Measurements from ENCODE around the gene LAD1.

The LAD1 gene, protein sequence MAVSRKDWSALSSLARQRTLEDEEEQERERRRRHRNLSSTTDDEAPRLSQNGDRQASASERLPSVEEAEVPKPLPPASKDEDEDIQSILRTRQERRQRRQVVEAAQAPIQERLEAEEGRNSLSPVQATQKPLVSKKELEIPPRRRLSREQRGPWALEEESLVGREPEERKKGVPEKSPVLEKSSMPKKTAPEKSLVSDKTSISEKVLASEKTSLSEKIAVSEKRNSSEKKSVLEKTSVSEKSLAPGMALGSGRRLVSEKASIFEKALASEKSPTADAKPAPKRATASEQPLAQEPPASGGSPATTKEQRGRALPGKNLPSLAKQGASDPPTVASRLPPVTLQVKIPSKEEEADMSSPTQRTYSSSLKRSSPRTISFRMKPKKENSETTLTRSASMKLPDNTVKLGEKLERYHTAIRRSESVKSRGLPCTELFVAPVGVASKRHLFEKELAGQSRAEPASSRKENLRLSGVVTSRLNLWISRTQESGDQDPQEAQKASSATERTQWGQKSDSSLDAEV

DNA sequence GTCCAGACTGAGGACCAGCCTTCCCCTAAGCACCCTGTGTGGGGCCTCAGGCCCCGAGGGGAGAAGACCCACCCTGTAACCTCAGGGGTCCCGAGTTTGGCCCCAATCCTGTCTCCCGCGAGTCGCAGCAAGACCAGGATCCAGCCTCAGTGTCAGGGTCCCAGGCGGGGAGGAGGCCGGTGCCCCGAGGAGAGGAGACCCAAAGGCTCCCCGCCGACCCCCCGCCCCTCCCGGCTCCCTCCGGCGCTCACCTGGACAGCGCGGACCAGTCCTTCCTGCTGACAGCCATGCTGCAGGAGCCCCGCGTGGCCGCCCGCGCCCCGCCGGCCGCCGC lies at the start of gene LAD1:
TSS of gene LAD1 (minus strand) at position 307 of the 334 bp plus-strand sequence. CDS start at position 289, 18 bp downstream.
- no peak for DNase-seq

DNA sequence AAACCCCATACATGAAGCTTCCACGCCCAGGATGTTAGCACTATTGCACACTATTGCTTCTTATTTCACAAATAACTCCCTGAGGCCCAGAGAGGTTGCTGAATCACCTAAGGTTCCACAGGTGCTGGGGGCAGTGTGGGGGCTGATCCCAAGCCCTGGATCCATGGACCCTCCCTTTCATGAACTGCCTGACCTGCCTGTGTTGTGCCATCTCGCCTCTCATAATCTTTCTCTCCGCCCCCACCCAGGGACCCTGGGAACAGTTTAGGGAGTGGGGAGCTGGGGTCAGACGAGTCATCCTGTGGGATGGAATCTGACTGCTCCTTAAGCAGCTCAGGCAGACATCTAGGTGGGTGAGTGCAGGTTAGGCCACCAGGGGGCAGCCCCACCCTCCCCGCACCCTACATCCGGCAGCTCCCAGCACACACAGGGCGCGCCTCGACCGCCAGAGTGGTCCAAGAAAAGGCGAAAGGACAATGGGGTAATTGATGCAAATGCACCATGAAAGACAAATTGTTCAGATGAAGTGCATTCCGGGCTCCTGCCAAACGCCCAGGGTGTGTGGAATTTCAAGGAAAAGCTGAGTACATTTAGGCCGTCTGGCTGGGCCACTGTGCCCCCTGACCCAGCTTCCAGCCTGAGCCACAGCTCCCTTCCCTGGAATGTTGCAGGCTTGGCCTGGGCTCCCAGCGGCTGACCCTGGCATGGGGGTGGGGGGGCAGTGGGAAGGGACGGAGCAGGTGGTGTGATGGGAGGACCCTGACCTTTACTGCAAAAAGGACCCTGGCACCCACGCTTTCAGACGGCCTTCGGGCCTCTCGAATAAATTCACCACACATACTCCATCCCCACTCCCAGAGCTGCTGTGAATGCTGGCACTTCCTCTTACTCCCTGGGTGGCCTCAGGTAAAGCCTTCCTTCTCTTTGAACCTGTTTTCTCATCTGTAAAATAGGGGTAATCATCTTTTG lies 49.1 kb upstream of the LAD1 start:
- peak; percentile 64 for DNase-seq

DNA sequence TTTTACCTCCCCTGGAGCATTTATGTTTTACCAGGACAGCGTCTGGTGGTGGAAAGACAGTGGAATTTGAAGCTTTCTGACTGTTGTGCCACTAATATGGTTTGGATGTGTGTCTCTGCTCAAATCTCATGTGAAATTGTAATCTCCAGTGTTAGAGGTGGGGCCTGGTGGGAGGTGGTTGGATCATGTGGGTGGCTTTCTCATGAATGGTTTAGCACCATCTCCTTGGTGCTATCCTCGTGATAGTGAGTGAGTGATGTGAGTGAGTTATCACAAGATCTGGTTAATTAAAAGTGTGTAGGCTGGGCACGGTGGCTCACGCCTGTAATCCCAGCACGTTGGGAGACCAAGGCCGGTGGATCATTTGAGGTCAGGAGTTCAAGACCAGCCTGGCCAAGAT lies 46.2 kb upstream of the LAD1 start:
- DNase-seq, result no peak

DNA sequence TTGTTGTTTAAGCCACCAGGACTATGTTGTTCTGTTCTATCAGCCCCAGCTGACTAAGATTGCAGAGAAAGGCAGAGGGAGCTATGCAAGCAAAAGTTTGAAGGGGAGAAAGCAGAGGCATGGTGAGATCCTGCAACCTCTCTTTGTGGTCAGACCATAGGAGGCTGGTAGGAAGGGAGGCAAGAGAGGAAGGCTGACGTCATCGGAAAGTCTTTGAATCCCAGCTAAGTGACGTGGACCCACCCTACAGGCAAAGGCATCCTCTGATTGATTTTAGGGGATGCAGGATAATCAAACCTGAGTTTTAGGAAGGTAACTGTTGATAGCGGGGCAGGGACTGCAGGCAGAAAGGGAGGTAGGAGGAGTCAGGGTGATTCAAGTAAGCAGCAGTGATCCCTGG lies 45.7 kb upstream of the LAD1 start:
- DNase-seq, result no peak

DNA sequence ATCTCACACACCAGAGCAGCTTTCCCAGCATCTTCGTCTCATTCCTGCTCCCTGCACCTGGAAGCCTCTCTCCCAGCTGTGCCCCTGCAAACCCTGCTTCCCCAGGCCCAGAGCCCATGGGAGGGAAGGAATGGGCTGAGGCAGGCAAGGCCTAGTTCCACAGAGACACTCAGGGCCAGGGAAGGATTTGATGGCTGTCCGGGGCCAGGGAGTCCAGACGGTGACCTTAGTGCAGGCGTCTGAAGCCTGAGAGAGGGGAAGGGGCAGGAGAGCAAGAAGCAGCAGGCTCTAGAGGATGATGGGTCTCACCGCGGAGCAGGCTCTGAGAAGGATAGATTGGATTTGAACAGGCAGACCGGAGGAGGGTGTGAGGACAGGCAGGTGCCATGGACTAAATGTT lies 44.6 kb upstream of the LAD1 start:
- DNase-seq, result no peak

DNA sequence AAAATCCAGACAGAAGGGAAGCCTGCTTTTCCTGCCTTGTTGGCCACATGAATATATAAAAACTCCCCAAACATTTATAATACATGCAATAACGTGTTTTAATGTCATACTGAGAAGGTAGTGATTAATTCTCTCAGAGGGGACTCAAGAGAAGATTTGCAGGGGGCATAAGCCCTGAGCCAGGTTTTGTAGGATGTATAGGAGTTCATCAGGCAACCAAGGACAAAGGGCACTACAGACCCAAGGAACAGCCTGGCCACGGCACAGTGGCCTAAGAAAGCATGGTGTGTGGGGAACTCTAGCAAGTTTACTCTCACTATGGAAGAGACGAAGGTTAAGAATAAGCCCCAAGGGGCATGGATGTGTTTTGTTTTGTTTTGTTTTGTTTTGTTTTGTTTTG lies 37.8 kb upstream of the LAD1 start:
- no peak for DNase-seq

DNA sequence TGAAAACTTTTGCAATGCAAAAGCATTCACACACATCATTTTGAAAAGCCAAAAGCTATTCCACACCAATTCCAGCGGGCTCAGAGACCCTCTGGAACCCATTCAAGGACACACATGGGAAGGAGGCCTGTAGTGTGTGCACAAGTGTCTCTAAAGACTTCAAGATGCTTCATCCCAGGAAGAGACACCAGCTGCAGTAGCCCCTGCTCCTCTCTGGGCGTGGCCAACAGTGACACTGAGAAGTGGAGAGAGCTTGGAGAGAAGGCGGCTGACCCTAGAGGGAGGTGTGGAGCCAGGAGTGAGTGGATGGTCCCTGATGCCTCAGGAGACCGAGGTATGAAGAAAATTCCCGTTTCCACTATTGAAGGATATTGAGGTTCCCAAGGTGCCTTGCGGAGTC lies 37.3 kb upstream of the LAD1 start:
- DNase-seq, result no peak

DNA sequence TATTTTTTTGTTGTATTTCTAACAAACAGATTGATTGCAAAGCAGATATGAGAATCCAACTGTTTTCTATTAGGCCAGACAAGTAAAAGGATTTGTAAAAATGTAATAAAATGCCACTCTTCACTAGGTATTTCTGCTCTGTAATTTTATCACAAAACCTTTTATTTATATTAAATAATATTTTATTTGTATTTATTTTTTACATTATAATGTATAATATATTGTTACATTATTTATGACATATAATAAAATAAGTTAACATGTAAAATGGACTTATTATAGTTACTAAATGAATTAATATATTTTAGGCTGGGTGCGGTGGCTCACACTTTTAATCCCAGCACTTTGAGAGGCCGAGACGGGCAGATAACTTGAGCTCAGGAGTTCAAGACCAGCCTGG lies 35.1 kb upstream of the LAD1 start:
- no peak for DNase-seq

DNA sequence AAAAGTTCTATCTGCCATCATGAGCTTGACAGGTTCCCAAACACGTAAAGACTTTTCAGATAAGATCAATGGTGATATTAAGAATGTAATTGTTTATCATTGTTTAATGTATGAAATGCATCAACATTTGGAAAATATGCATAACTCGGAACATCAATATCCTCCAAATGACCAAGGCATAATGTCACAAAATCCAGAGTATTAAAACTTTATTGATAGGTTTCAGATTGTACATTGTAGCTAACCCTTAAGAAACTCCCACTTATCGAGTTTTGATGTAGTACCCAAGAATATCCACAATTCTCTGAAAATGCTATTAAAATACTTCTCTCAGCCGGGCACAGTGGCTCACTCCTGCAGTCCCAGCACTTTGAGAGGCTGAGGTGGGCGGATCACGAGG lies 34.5 kb upstream of the LAD1 start:
- DNase-seq, result no peak

DNA sequence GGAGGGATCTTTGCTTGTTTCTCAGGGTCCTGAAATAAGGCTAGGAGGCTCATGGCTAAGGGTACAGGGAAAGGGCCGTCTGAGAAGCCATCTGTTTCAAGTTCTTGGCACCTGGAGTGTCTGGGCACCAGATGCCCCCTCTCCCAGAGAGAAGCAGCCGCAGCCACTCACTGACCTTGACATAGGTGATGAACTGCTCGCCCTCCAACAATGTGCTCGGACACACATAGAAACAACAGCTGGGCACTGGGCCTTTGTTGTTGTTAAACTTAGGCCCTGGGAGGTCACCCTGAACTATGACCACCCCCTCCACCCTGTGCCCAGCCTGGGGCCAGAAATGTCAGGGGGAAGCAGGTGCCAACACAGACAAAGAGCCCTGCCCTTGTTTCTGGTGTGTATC lies 31.7 kb upstream of the LAD1 start:
- DNase-seq, result no peak

DNA sequence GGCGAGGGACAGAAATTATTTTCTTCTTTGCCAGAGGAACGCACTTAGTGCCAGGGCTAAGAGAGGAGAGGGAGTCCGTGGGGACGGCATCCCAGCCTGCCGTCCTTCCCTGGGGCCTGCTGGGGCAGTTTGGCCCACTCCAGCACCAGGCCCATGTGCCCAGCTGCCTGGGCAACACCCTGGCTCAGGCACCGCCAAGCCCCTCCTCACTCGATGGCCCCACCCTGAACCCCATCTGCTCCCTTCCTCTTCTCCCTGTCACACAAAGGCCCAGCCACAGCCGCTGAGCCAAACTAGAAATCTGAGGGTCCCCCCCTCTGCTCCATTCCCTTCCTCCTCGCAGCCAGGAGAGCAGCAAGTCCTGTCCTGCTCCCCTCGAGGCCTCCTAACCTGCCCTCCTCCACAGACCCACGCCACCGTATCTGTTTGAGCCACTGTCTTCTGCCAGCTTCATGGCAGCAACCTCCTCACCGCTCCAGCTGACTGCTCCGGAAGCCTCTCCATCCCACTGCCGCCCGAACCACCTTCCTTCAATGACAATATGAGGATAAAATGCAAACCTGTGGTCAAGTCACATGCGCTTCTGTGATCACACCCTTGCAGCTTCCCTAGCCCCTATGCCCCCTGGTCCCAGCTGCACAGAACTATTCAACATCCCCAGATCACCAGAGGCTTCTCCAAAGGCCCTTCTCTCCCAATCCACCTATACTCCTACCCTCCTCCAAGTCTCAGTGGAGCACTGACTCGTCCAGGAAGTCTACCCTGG lies 30.8 kb upstream of the LAD1 start:
- DNase-seq, result no peak

DNA sequence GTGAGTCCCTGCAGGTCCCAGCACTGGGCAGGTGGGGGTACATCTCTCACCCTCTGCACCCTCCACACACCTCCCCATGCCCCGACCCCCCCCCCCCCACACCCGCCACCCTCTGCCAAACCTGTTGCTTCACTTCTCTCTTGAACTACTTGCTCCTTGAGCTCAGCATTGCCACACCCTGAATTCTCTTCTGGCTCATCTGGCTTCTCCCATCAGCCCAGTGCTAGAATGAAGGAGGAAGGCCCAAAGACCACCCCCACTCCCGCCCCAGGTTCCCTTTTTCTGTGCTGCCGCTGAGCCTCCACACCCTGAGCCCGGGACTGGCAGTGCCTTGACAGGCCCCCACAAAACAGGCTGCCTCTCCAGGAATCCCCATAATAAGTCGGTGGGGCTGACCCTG lies 28.8 kb upstream of the LAD1 start:
- DNase-seq, result no peak

DNA sequence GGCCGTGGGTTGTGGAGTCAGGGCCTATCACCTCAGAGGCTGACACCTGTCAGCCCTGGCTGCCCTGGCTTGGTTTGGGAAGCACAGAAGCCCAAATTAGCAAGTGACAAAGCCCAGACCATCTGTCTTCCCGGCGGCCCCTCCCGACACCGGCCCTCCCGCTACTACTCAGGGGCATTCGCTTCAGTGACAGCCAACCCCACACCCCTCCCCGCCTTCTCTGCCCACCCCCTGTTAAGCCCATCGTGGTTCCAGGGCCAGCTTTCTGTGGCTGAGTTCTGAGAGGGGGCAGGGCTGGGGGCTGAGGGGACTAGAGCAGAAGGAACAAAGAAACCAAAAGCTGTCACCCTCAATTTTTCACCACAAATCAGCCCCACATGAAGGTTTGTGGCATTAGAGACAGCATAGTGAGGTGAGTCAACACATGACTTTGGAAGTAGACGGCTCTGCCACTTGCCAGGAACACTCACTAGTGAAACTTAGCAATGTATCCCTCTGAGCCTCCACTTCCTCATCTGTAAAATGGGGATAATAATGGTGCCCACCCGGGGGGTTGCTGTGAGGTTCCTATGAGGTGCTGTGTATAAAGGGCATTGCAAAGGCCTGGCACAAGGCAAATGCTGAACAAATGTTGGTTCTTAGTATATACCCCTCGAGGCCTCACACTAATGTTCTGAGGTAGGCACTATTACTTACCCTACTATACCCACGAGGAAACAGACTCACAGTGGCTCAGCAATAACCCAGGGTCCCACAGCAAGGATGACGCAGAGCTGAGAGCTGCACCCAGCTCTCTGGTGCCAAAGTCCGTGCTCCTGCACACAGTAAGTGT lies 27.6 kb upstream of the LAD1 start:
- DNase-seq, result no peak

DNA sequence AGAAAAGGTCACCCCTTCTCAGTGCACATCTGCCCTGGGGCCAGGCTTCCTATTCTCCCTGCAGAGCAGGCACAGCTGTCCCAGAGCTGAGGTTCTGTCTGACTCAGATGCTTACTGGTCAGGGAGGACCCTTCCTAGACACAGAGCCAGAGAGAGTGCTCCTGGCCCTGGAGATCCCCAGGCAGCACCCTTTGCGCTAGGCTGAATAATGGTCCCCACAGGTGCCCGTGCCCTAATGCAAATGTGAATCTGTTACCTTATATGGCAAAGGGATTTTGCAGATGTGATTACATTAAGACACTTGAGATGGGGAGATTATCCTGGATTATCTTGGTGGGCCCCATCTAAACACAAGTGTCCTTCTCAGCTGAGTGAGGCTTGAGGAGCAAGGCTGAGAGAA lies 25.0 kb upstream of the LAD1 start:
- DNase-seq, result no peak

DNA sequence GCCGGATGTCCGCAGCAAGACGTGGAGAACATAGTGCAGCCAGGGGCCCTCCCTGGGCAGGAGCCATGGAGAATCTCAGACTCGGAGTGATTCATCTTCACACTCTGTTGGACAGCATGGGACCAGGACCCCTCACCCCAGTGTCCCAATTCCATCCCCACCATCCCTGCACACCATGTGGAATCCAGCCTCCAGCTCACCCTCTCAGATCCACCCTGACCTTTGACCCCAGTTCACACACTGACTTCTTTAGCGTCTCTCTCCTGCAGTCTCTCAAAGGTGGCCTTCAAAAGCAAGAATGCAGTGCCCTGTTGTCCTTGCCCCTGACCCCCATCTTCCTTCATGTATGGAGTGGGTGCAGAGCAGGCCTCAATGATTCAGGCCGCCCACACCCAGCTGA lies 24.5 kb upstream of the LAD1 start:
- DNase-seq, result no peak

DNA sequence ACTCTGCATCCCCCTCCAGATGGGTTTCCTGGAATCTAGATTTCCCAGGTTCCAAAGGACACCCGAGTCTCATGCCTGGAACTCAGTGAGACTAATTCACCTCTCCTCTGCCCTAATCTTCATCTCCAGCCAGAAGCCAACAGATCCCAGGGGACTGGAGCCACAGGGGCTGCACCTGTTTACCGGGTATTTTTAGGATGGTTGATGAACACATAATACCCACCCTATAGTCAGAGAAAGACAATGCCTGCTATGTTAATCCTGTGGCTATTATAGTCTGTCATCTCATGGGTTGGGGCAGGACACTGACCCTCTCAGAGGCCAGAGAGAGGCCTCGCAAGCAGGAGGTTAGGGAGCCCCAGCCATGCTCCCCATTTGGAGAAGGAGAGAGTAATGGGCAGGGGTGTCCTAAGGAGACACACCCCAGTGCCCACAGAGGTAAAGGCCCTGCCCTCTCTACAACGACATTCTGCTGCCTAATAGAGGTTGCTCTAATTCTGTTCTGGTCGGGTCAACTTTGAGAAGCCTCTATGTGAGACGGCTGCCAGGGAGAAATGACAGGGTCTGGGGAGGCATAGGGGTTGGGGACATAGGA lies 23.4 kb upstream of the LAD1 start:
- no peak for DNase-seq

DNA sequence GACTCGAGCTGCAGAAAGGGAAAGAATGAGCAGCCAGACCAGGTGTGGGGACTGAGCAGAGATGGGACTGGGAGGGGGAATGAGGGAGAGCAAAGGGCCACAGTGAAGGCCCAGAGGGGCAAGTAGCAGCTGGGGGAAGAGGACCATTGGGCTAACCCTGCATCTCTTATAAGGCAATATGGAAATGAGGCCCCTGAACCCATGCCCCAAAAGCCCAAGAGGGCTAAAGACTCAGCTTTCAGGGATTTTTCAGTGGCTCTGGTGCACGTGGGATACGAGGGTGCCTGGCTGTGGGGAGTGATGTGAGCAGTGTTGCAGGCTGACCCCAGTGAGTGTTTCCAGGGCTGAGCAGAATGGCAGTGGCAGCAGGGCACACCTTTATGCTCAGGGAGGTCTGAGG lies 22.9 kb upstream of the LAD1 start:
- DNase-seq, result no peak

DNA sequence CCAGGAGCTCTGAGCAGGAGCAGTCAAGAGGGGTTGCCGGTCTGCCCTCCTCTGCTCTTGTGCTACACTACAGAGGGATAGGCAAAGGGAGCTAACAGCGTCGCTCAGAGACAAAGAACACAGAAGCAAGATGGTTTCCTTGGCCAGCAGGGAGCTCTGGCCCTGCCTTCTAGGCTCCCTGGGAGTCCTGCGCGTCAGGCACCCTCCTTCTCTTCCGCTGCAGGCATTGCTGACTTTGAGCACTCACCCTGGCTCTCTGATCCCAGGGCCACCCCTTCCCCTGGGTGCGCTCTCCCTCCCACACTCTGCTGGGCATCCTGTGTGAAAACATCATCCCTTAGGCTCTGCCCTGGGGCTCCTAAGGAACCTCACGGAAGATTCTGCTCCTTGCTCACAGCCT lies 21.9 kb upstream of the LAD1 start:
- no peak for DNase-seq

DNA sequence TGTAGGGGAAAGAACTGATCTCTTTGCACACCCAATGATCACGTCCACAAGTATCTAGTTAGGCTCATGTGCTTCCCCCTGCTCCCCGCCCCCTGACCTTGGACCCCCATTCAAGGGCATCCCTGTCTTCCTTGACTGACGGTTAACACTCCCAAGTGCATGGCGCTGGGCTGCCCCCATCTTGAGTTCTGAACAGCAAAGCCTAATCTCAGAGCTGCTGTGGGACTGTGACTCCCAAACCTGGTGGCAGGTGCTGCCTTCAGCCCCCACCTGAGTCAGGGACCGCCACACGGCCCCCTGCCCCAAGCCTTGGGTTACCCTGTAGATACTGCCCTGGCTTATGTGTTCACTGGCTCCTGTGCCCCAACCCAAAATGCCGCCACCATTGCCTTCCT lies 21.5 kb upstream of the LAD1 start:
- DNase-seq, result no peak

DNA sequence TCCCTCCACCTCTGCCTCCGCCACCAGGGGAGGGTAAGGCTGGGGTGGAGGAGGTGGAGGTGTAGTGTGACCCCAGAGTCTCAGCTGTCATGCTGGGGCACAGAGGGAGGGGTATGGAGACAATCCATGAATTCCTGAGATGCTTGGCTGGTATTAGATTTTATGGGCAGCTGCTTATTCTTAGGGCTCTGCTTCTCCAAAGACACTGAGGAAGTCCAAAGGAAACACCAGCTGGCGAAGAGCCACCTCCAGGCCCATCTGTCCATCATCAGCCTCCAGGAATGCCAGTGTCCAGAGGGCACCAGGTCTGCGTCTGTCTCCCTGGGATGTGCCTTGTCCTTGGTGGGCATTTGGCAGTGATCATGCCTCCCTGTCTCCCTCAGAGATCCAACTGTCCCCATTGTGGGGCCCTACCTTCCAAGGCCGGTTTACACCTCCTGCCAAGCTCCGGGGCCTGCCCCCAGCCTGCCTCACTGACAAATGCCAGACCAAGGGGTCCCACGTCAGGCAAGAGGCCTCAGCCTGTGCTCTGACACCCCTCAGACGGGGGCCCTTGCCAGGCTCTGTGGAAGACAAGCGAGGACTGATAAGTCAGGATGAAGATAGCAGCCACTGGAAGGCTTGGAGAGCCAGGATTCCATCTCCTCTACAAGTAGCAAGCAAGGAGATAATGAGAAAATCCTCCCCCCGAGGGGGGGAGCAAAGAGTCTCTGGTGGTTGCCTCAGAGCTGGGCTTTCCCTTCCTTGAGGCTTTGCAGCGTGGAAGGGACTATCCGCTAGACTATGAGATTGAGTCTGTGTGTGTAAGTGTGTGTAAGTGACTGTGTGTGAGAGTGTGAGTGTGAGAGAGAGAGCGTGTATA lies 20.9 kb upstream of the LAD1 start:
- DNase-seq, result no peak

DNA sequence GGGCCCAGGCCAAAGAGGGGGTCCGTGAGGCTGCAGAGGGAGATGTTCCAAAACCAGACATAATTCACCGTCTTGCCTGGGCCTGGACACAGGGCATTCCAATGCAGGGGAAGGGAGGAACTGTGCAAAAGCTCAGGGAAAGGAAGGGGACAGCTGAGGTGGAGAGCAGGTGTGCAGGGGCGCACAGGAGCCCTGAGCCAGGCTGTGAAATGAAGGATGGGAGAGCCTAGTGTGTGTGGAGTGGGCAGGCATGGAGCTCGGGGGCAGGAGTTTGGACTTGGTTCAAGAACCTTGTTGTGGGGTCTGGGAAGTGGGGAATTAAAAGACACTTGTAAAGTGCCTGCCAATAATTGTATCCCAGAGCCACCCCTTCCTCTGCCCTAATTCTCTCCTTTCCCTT lies 20.1 kb upstream of the LAD1 start:
- DNase-seq, result no peak
